ENCODE measurements around the gene CALCR.

The CALCR gene

DNA sequence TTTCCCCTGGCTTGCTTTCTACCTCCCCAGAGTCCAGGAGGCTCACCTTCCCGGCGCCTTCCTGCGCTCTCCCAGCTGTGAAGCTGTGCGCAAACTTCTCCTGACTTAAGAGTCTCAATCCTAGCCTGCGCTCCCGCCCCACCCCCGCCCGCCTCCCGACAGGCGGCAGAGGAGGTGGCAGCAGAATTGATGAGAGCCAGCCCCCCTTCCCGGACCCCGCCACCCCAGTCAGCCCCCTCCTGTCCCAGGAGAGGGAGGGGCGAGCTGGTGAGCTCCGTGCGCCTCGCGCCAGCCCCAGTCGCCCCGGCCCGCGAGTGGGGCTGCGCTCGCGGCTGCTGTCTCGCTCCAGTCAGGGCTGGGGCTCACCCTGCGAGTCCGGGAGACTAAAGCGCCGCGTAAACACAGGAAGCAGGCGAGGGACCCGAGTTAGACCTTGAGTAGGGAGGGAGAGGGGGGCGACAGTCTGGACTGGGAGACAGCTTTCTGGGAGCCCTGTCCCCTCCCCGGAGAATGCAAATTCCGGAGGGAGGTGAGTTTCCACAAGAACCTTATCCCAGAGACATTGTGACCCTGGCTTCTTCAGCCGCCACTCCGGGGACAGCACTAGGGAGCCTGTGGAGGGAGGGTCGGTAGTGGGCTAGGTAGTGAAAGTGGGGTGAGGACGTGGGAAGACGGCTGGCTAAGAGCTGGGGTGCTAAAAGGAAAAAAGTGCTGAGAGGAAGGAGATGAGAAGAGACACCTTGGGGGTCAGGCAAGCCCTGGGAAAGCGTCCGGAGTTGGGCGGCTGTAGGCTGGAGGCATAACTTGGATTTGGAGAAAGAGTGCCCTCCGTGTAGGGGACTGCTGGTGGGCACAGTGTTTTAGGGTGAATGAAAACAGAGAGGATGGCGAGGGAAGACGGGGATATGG, at the start of gene CALCR:
CALCR (minus strand) TSS at position 79 of the 909 bp plus-strand sequence. CDS start 87,743 bp downstream, outside the sequence.
- ChIA-PET CTCF (interaction anchor here (1.2 kb wide), 1 partner anchor 15 kb away, joined by 3 read pairs; no protein-coding TSS in a partner anchor), POLR2A (no interaction called here)
- TF ChIP-seq, protein P1, sequence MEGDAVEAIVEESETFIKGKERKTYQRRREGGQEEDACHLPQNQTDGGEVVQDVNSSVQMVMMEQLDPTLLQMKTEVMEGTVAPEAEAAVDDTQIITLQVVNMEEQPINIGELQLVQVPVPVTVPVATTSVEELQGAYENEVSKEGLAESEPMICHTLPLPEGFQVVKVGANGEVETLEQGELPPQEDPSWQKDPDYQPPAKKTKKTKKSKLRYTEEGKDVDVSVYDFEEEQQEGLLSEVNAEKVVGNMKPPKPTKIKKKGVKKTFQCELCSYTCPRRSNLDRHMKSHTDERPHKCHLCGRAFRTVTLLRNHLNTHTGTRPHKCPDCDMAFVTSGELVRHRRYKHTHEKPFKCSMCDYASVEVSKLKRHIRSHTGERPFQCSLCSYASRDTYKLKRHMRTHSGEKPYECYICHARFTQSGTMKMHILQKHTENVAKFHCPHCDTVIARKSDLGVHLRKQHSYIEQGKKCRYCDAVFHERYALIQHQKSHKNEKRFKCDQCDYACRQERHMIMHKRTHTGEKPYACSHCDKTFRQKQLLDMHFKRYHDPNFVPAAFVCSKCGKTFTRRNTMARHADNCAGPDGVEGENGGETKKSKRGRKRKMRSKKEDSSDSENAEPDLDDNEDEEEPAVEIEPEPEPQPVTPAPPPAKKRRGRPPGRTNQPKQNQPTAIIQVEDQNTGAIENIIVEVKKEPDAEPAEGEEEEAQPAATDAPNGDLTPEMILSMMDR (IDR thresholded peaks at IDR 0.05; ENCODE audit: control extremely low read depth, extremely low read depth, low read depth, missing control alignments) = no peak
- DNase-seq (ENCODE audit: extremely low spot score) = peak; percentile 13

DNA sequence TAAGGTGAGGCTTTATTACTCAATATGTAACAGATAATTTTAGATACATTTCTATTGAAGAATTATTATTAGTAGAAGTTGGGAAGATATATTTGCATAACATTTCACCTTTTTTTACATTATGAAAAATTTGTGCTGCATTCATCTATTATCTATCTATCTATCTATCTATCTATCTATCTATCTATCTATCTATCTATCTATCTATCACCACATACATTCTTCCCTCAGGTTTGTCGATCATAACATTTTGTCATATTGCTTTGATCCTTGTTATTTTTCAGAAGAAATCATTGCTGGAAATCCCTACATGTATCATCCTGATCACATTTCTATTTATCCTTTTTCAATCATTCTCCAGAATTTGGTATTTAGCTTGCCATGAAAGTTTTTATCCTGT, 49.3 kb upstream of the CALCR start:
- TF ChIP-seq, protein P1 (IDR thresholded peaks at IDR 0.05; ENCODE audit: control extremely low read depth, extremely low read depth, low read depth, missing control alignments) = no peak
- no peak for DNase-seq (ENCODE audit: extremely low spot score)
- CTCF ChIA-PET = interaction anchor here (1.4 kb wide), 2 partner anchors 9 to 772 kb away, joined by 3 to 4 read pairs; no protein-coding TSS in a partner anchor
- POLR2A ChIA-PET = no interaction called here

DNA sequence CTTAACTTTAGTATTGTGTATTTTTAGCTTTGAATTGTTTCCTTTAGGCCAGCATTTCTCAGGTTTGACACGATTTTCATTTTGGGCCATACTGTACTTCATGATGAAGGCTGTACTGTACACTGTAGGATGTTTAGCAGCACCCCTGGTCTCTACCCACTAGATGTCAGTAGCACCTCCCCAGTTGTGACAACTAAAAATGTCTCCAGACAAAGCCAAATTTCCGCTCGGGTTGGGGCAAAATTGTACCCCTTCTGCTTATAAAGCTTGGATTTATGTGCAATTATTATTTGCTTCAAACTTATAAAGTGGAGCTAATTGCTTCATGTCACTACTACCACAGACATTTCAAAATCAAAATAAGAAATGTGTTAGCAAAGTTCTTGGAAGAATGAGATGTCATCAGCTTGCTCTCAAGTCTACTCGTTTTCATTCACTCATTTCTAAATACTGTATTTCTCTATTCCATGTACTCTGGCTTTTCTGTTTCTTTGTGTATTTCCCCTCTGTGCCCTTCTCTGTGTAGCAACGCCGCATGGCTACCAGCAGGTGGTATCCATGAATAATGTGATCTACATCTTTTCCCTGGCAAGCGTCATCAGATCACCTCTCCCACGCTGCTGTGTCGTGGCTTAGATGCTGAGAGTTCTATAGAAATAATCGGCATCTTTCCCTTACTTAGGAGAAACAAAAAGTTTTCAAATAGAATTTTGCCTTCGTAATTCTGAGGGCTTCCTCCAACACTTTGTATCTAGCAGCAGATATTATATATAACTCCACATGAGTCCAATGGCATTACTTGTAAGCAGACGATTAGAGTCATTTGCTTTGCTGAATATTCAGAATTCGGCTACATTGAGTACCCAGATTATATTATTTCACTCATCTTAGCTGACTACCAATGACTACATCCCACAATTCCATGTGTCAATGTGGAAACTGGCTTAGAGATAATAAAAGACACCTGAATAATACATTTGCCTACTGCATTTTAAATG, 47.8 kb upstream of the CALCR start:
- ChIA-PET POLR2A (no interaction called here), CTCF (interaction anchor here (0.8 to 2.0 kb wide), 6 partner anchors 9 to 811 kb away, joined by 3 to 6 read pairs (median 4); no protein-coding TSS in a partner anchor)
- DNase-seq (ENCODE audit: extremely low spot score) = no peak
- TF ChIP-seq, protein P1 (IDR thresholded peaks at IDR 0.05; ENCODE audit: control extremely low read depth, extremely low read depth, low read depth, missing control alignments) = peak; percentile 25

DNA sequence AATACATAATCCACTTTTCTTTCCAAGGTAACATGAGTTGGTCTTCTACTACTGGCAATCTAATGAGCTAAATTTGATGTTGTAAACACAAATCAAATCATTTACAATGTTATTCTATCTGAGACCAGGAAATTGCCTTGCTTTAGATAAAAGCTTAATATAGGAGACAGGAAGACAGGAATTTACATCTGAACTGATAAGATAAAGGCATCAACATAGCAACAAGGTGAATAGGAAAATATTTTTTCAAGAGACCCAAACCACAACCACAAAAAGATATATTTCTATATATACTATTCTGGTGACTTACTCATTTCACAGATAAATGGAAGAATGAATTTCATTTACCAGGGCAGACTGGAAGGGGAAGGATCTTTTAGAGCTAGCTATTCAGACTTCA, 46.3 kb upstream of the CALCR start:
- CTCF ChIA-PET = interaction anchor here (0.9 to 2.0 kb wide), 5 partner anchors 8 to 466 kb away, joined by 3 to 6 read pairs (median 4); no protein-coding TSS in a partner anchor
- TF ChIP-seq, protein P1 (IDR thresholded peaks at IDR 0.05; ENCODE audit: control extremely low read depth, extremely low read depth, low read depth, missing control alignments) = no peak
- POLR2A ChIA-PET = no interaction called here
- no peak for DNase-seq (ENCODE audit: extremely low spot score)

DNA sequence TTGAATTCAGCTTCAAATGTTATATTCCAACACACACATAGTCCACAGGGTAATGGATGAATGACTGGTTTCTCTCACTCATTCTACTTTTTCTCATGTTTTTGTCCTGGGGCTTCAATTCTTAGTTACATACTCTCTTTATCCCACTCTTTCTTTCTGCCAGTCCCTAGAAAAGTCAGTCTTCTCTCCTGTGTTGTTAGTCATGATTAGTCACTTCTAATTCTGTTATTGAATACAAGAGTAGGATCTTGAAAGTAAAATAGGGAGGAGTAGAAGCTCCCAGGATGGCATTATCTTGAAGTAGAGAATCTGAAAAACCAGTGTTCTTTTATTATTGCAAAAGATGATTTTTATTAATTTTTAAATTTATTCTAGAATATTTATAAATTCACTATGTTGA, 45.5 kb upstream of the CALCR start:
- TF ChIP-seq, protein P1 (IDR thresholded peaks at IDR 0.05; ENCODE audit: control extremely low read depth, extremely low read depth, low read depth, missing control alignments) = no peak
- ChIA-PET POLR2A (no interaction called here), CTCF (interaction anchor here (1.4 kb wide), 2 partner anchors 10 to 15 kb away, joined by 3 to 4 read pairs; no protein-coding TSS in a partner anchor)
- no peak for DNase-seq (ENCODE audit: extremely low spot score)

DNA sequence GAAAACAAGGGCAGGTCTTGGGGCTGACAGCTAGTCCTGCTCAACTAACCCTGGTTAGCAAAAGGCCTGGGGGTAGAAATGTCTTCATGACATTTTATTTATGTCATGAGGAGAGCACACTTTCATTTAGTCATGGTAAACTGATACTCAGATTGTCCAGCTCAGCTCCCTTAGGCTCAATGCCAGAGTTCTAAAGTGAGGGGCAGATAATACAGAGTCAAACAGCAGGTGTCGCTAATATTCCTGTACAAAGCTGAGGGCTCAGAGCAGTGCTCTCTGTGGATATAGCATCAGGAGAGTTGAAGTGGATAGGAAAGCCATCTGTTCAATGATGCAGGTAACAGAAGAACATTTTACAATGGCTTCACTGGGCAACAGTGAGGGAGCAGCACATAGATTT, 26.8 kb upstream of the CALCR start:
- CTCF ChIA-PET = interaction anchor here (1.5 to 2.5 kb wide), 2 partner anchors 10 to 20 kb away, joined by 5 to 6 read pairs; no protein-coding TSS in a partner anchor
- POLR2A ChIA-PET = no interaction called here
- TF ChIP-seq, protein P1 (IDR thresholded peaks at IDR 0.05; ENCODE audit: control extremely low read depth, extremely low read depth, low read depth, missing control alignments) = no peak
- DNase-seq (ENCODE audit: extremely low spot score) = no peak

Measured in GM10248 (cell line).